Kidney (tissue), 14 donors: ENCODE measurements around the gene TEDC2. TPM values are rescaled to one million over a fixed set of nuclear protein-coding genes. Genes with fewer than 3 reads are reported as not detected.

ENCODE experiments used
- DNase-seq, 5 donors: peaks; one replicate each; pipeline ENCODE4 v3.0.0-alpha.2; 2013 to 2020
- FAIRE-seq: peaks from 2 replicates; lab custom pipeline; 2012; peaks lifted over from hg19 to GRCh38; lab: Jason Lieb, UNC
- H3K27ac ChIP-seq, 2 donors: one replicate each; pipeline ENCODE4 v1.7.0; 2013; ENCODE audit warnings: low read depth in 2 of 2, low read length in 2 of 2, inconsistent platforms in 1 of 2
- H3K27me3 ChIP-seq: one replicate; pipeline ENCODE4 v1.7.1; 2013; ENCODE audit warnings: low read length, inconsistent platforms; ENCODE audit not compliant: control insufficient read depth, insufficient read depth
- H3K36me3 ChIP-seq, 3 donors: one replicate each; pipeline versions ENCODE4 v1.7.0 to v1.7.1; 2013; ENCODE audit warnings: low read length in 3 of 3, control low read depth in 1 of 3, inconsistent platforms in 1 of 3; ENCODE audit not compliant: insufficient read depth in 3 of 3, control insufficient read depth in 2 of 3
- H3K4me1 ChIP-seq, 3 donors: one replicate each; pipeline versions ENCODE4 v1.7.0 to v1.7.1; 2013; ENCODE audit warnings: low read length in 3 of 3, inconsistent platforms in 1 of 3, low read depth in 1 of 3; ENCODE audit not compliant: control insufficient read depth in 2 of 3, insufficient read depth in 2 of 3
- H3K4me3 ChIP-seq, 3 donors: one replicate each; pipeline versions ENCODE4 v1.7.0 to v1.8.1; 2013; ENCODE audit warnings: low read length in 3 of 3, control low read depth in 1 of 3, inconsistent platforms in 1 of 3
- H3K9ac ChIP-seq, 3 donors: one replicate each; pipeline versions ENCODE4 v1.7.0 to v1.7.1; 2013; ENCODE audit warnings: low read length in 3 of 3, control low read depth in 1 of 3, inconsistent platforms in 1 of 3
- H3K9me3 ChIP-seq, 3 donors: one replicate each; pipeline versions ENCODE4 v1.7.0 to v1.7.1; 2013; ENCODE audit warnings: low read length in 3 of 3, control low read depth in 1 of 3, inconsistent platforms in 1 of 3; ENCODE audit not compliant: control insufficient read depth in 2 of 3, insufficient read depth in 1 of 3
- intact Hi-C: fragments of 100-400 bp; cut with DNase I; formaldehyde crosslinking; loops from one replicate; pipeline ENCODE4 v1.11.1; 2022
- polyA plus RNA-seq: library from polyadenylated mRNA; stranded (reverse); fragments of 350-450 nt; fragmentation: Illumina TruSeq; extraction: RNeasy Lipid Tissue Mini Kit (QIAGEN cat#74804); gene quantifications from one replicate; pipeline ENCODE4 v1.2.3, GENCODE V29; 2014; ENCODE audit warnings: low read depth, low replicate concordance; ENCODE audit not compliant: insufficient read depth
- total RNA-seq: library from RNA; stranded (reverse); fragmentation: NEBNext Ultra II Directional; extraction: Animal tissue kit (Norgen Biotek cat#: 25700); gene quantifications from one replicate; pipeline ENCODE4 v1.2.1, GENCODE V29; 2021
- TF ChIP-seq, protein P1 (sequence below): IDR thresholded peaks from 3 replicates; pipeline ENCODE4 v1.5.1; 2012; ENCODE audit warnings: mild to moderate bottlenecking, moderate library complexity, borderline replicate concordance; ENCODE audit not compliant: insufficient read depth; ENCODE audit errors: extremely low read depth
- donor health status: control.
- donor health status: control.
- donor health status: control.
- donor health status: control.
- donor health status: control.
- donor health status: DM: yes; HTN: yes; CAD: no.
- donor health status: Normal renal cell carcinoma (clear cell type).

TEDC2 gene
- total and polyA plus RNA-seq, 2 donors from 2014 or later, result 1.4 to 1.7 TPM

- Histone ChIP-seq H3K36me3 (no peaks in the 10 kb centered on the region), H3K4me3 (no peak overlapping the region), H3K9me3 (no peaks in the 10 kb centered on the region), H3K27ac (no peak overlapping the region), H3K9ac (no peak overlapping the region), H3K4me1 (peaks cover 0 to 30% (median 0%) of the 10 kb centered on the region in 3 donors), H3K27me3 (no peaks in the 10 kb centered on the region)
- intact Hi-C loops, result no loop called here
- TF ChIP-seq, protein P1, sequence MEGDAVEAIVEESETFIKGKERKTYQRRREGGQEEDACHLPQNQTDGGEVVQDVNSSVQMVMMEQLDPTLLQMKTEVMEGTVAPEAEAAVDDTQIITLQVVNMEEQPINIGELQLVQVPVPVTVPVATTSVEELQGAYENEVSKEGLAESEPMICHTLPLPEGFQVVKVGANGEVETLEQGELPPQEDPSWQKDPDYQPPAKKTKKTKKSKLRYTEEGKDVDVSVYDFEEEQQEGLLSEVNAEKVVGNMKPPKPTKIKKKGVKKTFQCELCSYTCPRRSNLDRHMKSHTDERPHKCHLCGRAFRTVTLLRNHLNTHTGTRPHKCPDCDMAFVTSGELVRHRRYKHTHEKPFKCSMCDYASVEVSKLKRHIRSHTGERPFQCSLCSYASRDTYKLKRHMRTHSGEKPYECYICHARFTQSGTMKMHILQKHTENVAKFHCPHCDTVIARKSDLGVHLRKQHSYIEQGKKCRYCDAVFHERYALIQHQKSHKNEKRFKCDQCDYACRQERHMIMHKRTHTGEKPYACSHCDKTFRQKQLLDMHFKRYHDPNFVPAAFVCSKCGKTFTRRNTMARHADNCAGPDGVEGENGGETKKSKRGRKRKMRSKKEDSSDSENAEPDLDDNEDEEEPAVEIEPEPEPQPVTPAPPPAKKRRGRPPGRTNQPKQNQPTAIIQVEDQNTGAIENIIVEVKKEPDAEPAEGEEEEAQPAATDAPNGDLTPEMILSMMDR, result no peak
- FAIRE-seq, result no peak
- DNase-seq, result no peak
These were observed 10.3 kb downstream of the TEDC2 start for GRCh38 chr16:2470234-2470601.

GRCh38 chr16:2470603-2471015 is 10.7 kb downstream of the TEDC2 start:
- Histone ChIP-seq H3K4me3 (no peak overlapping the region), H3K9ac (no peak overlapping the region), H3K27me3 (no peaks in the 10 kb centered on the region), H3K9me3 (no peaks in the 10 kb centered on the region), H3K27ac (no peak overlapping the region), H3K4me1 (peaks cover 0 to 31% (median 0%) of the 10 kb centered on the region in 3 donors), H3K36me3 (no peaks in the 10 kb centered on the region)
- no peak for DNase-seq
- no peak for FAIRE-seq
- intact Hi-C loops, result no loop called here
- TF ChIP-seq, protein P1, result no peak

- Histone ChIP-seq H3K4me3 (no peak within 1 kb of the TSS), H3K36me3 (no peaks in the 10 kb centered on the region), H3K9me3 (no peaks in the 10 kb centered on the region), H3K9ac (no peak within 1 kb of the TSS), H3K27ac (no peak within 1 kb of the TSS), H3K4me1 (peaks cover 0 to 36% (median 0%) of the 10 kb centered on the region in 3 donors), H3K27me3 (no peaks in the 10 kb centered on the region)
- intact Hi-C loops, result no loop called here
- TF ChIP-seq, protein P1, result no peak
- DNase-seq (peak in 4 of 5 donors; percentile 83 to 93 (median 89)), FAIRE-seq (no peak)
These were observed 11.2 kb downstream of the TEDC2 start, which contains the start of gene NTN3 for GRCh38 chr16:2471016-2471652. NTN3 (plus strand) TSS chr16:2471297; CDS start chr16:2471702, 405 bp downstream.
